GM12878 (cell line): ENCODE data around the gene ATP8B1. TPM values are rescaled to one million over a fixed set of nuclear protein-coding genes. Genes with fewer than 3 reads are reported as not detected.
A peak's percentile ranks its signal among the peaks of the same experiment; 100 is the strongest.

Source experiments
- ATAC-seq: fragments of 200-7000 bp; cut with Tn5 transposase; 3 replicates; pipeline ENCODE4 v1.9.1; 2020; ENCODE audit warnings: mild to moderate bottlenecking, moderate library complexity
- BruUV-seq: library from RNA; stranded (reverse); fragments of 400-500 nt; replicated peaks from 2 replicates; lab custom pipeline; 2021; lab: Mats Ljungman, UMichigan
- CTCF ChIA-PET: fragments of 300-600 bp; sonication (Branson Sonifier 250); formaldehyde crosslinking; extraction: SDS; loops from one replicate; lab custom pipeline; 2021; ENCODE audit warnings: inconsistent platforms; lab: Yijun Ruan, JAX
- POLR2A ChIA-PET: fragments of 350-600 bp; formaldehyde crosslinking; extraction: SDS; loops from one replicate; lab custom pipeline; 2021; ENCODE audit warnings: inconsistent platforms; lab: Charles Lee
- RAD21 ChIA-PET: fragments of 300-600 bp; sonication (Branson Sonifier 250); formaldehyde crosslinking; loops from one replicate; lab custom pipeline; 2023; ENCODE audit warnings: antibody characterized with exemption; ENCODE audit not compliant: unreplicated experiment; lab: Charles Lee
- SMC1A ChIA-PET: fragments of 300-600 bp; sonication (Branson Sonifier 250); formaldehyde crosslinking; loops from one replicate; lab custom pipeline; 2023; ENCODE audit not compliant: unreplicated experiment, uncharacterized antibody; lab: Charles Lee
- DNase-seq: peaks from one replicate; pipeline ENCODE4 v3.0.0-alpha.2; 2011; ENCODE audit warnings: low read depth, low spot score
- FAIRE-seq: peaks from 3 replicates; lab custom pipeline; 2011; peaks lifted over from hg19 to GRCh38; lab: Jason Lieb, UNC
- H2AFZ ChIP-seq: 2 replicates; pipeline ENCODE4 v1.6.0; 2011; ENCODE audit warnings: low read depth, low read length, control low read depth; ENCODE audit not compliant: control insufficient read depth
- H3K27ac ChIP-seq: 2 replicates; pipeline ENCODE4 v1.5.1; 2011; ENCODE audit warnings: control low read depth; ENCODE audit not compliant: control insufficient read depth, insufficient read depth
- H3K27me3 ChIP-seq, 2 experiments: replicated peaks in 1 of 2; 2 replicates each; pipeline versions ENCODE4 v1.6.0 to v1.6.1; 2011; ENCODE audit warnings: low read length in 1 of 2; ENCODE audit not compliant: control insufficient read depth in 2 of 2, insufficient read depth in 2 of 2
- H3K36me3 ChIP-seq, 2 experiments: 2 replicates each; pipeline ENCODE4 v1.5.1; 2011; ENCODE audit warnings: low read length in 1 of 2; ENCODE audit not compliant: control insufficient read depth in 2 of 2, insufficient read depth in 2 of 2
- H3K4me1 ChIP-seq: 2 replicates; pipeline ENCODE4 v1.6.1; 2011; ENCODE audit warnings: mild to moderate bottlenecking, low read length, moderate library complexity, mixed read lengths; ENCODE audit not compliant: control insufficient read depth, insufficient read depth
- H3K4me2 ChIP-seq: 2 replicates; pipeline ENCODE4 v1.6.0; 2011; ENCODE audit warnings: control low read depth; ENCODE audit not compliant: control insufficient read depth, insufficient read depth
- H3K4me3 ChIP-seq: fragments of 200-600 bp; sonication (generic); 2 replicates; pipeline ENCODE4 v1.5.1; 2016
- H3K79me2 ChIP-seq: 2 replicates; pipeline ENCODE4 v1.6.0; 2011; ENCODE audit warnings: low read length; ENCODE audit not compliant: control insufficient read depth, insufficient read depth
- H3K9ac ChIP-seq: 2 replicates; pipeline ENCODE4 v1.8.0; 2011; ENCODE audit warnings: low read length, control low read depth, mixed read lengths; ENCODE audit not compliant: control insufficient read depth, insufficient read depth
- H3K9me3 ChIP-seq: replicated peaks from 3 replicates; pipeline ENCODE4 v1.5.1; 2011; ENCODE audit warnings: mild to moderate bottlenecking, low read length; ENCODE audit not compliant: control insufficient read depth, insufficient read depth
- H4K20me1 ChIP-seq: 2 replicates; pipeline ENCODE4 v1.6.0; 2011; ENCODE audit not compliant: control insufficient read depth, insufficient read depth
- CEBPB ChIP-seq, 2 experiments: fragments of 150-350 bp in 1 of 2; IDR thresholded peaks; 2 replicates each; pipeline ENCODE4 v1.6.1; 2012 to 2014; ENCODE audit warnings: low read depth in 2 of 2, low read length in 2 of 2, borderline replicate concordance in 1 of 2, inconsistent platforms in 1 of 2
- EZH2 ChIP-seq: IDR thresholded peaks from 2 replicates; pipeline ENCODE4 v1.6.1; 2012; ENCODE audit warnings: low read depth, mild to moderate bottlenecking, control low read depth, inconsistent platforms, low read length, borderline replicate concordance; ENCODE audit not compliant: control insufficient read depth
- LARP7 ChIP-seq: fragments of 450-650 bp; IDR thresholded peaks from 2 replicates; pipeline ENCODE4 v1.6.1; 2017; ENCODE audit warnings: mild to moderate bottlenecking
- MLLT1 ChIP-seq: fragments of 450-650 bp; IDR thresholded peaks from 2 replicates; pipeline ENCODE4 v1.6.1; 2016; ENCODE audit warnings: mild to moderate bottlenecking
- STAT1 ChIP-seq: fragments of 450-650 bp; conservative IDR thresholded peaks from 2 replicates; pipeline ENCODE4 v1.6.1; 2014; ENCODE audit warnings: antibody characterized with exemption, mild to moderate bottlenecking
- SUZ12 ChIP-seq: fragments of 200-600 bp; sonication (generic); IDR thresholded peaks from one replicate; pipeline ENCODE4 v1.6.1; 2018; ENCODE audit warnings: antibody characterized with exemption, mild to moderate bottlenecking; ENCODE audit not compliant: unreplicated experiment
- TCF12 ChIP-seq: IDR thresholded peaks from 2 replicates; pipeline ENCODE4 v1.6.1; 2011; ENCODE audit warnings: low read depth, mild to moderate bottlenecking, low read length
- WGBS: methylation state at CpG from one replicate; pipeline ENCODE4 v1.1.6; 2016; ENCODE audit warnings: low lambda C conversion rate; ENCODE audit not compliant: insufficient replicate concordance, insufficient coverage; ENCODE audit errors: missing lambda C conversion rate; 5-methylcytosine and 5-hydroxymethylcytosine counted together
- in situ Hi-C: fragments of 300-500 bp; cut with MboI; formaldehyde crosslinking; loops from 9 replicates; pipeline ENCODE4 v1.14.3; 2018; ENCODE audit warnings: mixed read lengths
- intact Hi-C: fragments of 100-400 bp; cut with micrococcal nuclease; formaldehyde crosslinking; loops from one replicate; pipeline ENCODE4 v1.14.2; 2022; ENCODE audit not compliant: unreplicated experiment
- polyA plus RNA-seq, 11 experiments: library from polyadenylated mRNA; depleted of rRNA in 4 of 11; unstranded in 6 of 11; stranded (reverse) in 5 of 11; fragments of >200 nt; fragmentation: Nextera tagmentation in 4 of 11; fragmentation: Illumina TruSeq in 1 of 11; extraction: Ambion mirVana in 4 of 11; extraction: Trizol in 1 of 11; gene quantifications; 1 replicate in 1 of 11; 2 replicates in 10 of 11; pipeline versions ENCODE4 v1.2.1 to v1.2.3, GENCODE V29; 2011 to 2016; ENCODE audit warnings: inconsistent platforms in 2 of 11, missing spikeins in 2 of 11, low read depth in 1 of 11
- total RNA-seq, 4 experiments: library from RNA; depleted of rRNA in 3 of 4; stranded (reverse); fragments of >200 nt in 3 of 4; fragmentation: Illumina TruSeq in 1 of 4; extraction: Trizol in 1 of 4; gene quantifications; 2 replicates each; pipeline versions ENCODE4 v1.2.1 to v1.2.3, GENCODE V29; 2013 to 2021

Gene ATP8B1
- total and polyA plus RNA-seq, 10 of the 15 experiments (the other 5 are each of a cell fraction or from before 2014, with no cell fraction given) = 0.03 to 0.37 (median 0.11) TPM

GRCh38 chr18:57802213-57803102, 657 bp downstream of the ATP8B1 start:
- H3K36me3 ChIP-seq = no peaks in the 10 kb centered on the region
- peaks cover 15 to 25% of the 10 kb centered on the region in 2 experiments for H3K27me3 ChIP-seq
- ChIA-PET SMC1A (no interaction called here), POLR2A (interaction anchor here (0.9 kb wide), 1 partner anchor 10 kb away, joined by 3 read pairs; no protein-coding TSS in a partner anchor), CTCF (no interaction called here), RAD21 (no interaction called here)
- peak overlapping the region; percentile 62 for H3K4me2 ChIP-seq
- FAIRE-seq = no peak
- WGBS = 4% methylated on average over 74 of the region's 74 CpGs
- no peaks in the 10 kb centered on the region; the same call in 2 of the 3 replicates for H3K9me3 ChIP-seq
- no peak overlapping the region for H3K9ac ChIP-seq
- H3K79me2 ChIP-seq = no peaks in the 10 kb centered on the region
- in situ Hi-C loops = no loop called here
- H3K4me3 ChIP-seq = peak overlapping the region; percentile 11; the same call in 1 of the 2 replicates
- intact Hi-C loops = no loop called here
- TF ChIP-seq EZH2 (0 out of 2 replicates have a peak, but pooled peaks have one; percentile 61), TCF12 (no peak)
- H3K27ac ChIP-seq = no peak overlapping the region
- peak; percentile 66 for ATAC-seq
- no peak for DNase-seq
- no peak overlapping the region for H2AFZ ChIP-seq
- no peaks in the 10 kb centered on the region for H4K20me1 ChIP-seq
- BruUV-seq = no TSS peak
- no peaks in the 10 kb centered on the region for H3K4me1 ChIP-seq

GRCh38 chr18:57801761-57802212, 1.3 kb downstream of the ATP8B1 start:
- Histone ChIP-seq H4K20me1 (no peaks in the 10 kb centered on the region), H3K27me3 (peaks cover 15 to 25% of the 10 kb centered on the region in 2 experiments), H3K4me1 (no peaks in the 10 kb centered on the region), H2AFZ (no peak overlapping the region), H3K36me3 (no peaks in the 10 kb centered on the region), H3K9me3 (no peaks in the 10 kb centered on the region; the same call in 2 of the 3 replicates), H3K27ac (no peak overlapping the region), H3K9ac (no peak overlapping the region), H3K79me2 (no peaks in the 10 kb centered on the region), H3K4me2 (peak overlapping the region; percentile 62), H3K4me3 (peak overlapping the region; percentile 11; the same call in 1 of the 2 replicates)
- CTCF ChIA-PET = no interaction called here
- SMC1A ChIA-PET = interaction anchor here (0.9 kb wide), 1 partner anchor 53 kb away, joined by 3 read pairs; no protein-coding TSS in a partner anchor
- ATAC-seq = no peak; the same call in 2 of the 3 replicates
- RAD21 ChIA-PET = no interaction called here
- in situ Hi-C loops (no loop called here), intact Hi-C loops (no loop called here)
- no peak for TF ChIP-seq CEBPB (IDR thresholded peaks at IDR 0.05; ENCODE audit: borderline replicate concordance in 1 of 2, low read depth in 2 of 2, low read length in 2 of 2)
- no peak for TF ChIP-seq TCF12
- TF ChIP-seq MLLT1 = no peak
- no peak for TF ChIP-seq LARP7
- TF ChIP-seq STAT1 = no peak
- no peak for TF ChIP-seq SUZ12
- 7% methylated on average over 23 of the region's 26 CpGs for WGBS
- no peak for DNase-seq
- no TSS peak for BruUV-seq
- no peak for FAIRE-seq
- POLR2A ChIA-PET = interaction anchor here (0.9 kb wide), 1 partner anchor 9 kb away, joined by 3 read pairs; no protein-coding TSS in a partner anchor
